HepG2 (cell line): ENCODE measurements around the gene ALG14. TPM values are rescaled to one million over a fixed set of nuclear protein-coding genes. Genes with fewer than 3 reads are reported as not detected.

Experiments used
- EZH2 ChIP-seq: conservative IDR thresholded peaks from 2 replicates; pipeline ENCODE4 v1.6.1; 2012; ENCODE audit warnings: mild to moderate bottlenecking, low read depth, low read length, moderate library complexity
- FOSL2 ChIP-seq: sonication (generic); formaldehyde crosslinking; IDR thresholded peaks from 2 replicates; pipeline ENCODE4 v1.4.0; 2020; ENCODE audit warnings: missing genetic modification reagents
- HOMEZ ChIP-seq: IDR thresholded peaks from 2 replicates; pipeline ENCODE4 v1.6.1; 2016; ENCODE audit warnings: low read depth
- MAF1 ChIP-seq: sonication (generic); formaldehyde crosslinking; IDR thresholded peaks from 2 replicates; pipeline ENCODE4 v1.5.0; 2020; ENCODE audit warnings: missing genetic modification reagents, borderline replicate concordance
- PTBP1 ChIP-seq: fragments of 200-400 bp; formaldehyde crosslinking; IDR thresholded peaks from 2 replicates; pipeline ENCODE4 v1.6.1; 2018; ENCODE audit warnings: low read length, low read depth; ENCODE audit not compliant: poor library complexity, severe bottlenecking
- SRSF9 ChIP-seq: fragments of 200-400 bp; formaldehyde crosslinking; IDR thresholded peaks from 2 replicates; pipeline ENCODE4 v1.6.1; 2018; ENCODE audit warnings: borderline replicate concordance, mild to moderate bottlenecking, low read depth, low read length; ENCODE audit not compliant: insufficient read depth, poor library complexity, severe bottlenecking
- ZFP41 ChIP-seq: sonication (generic); formaldehyde crosslinking; IDR thresholded peaks from 2 replicates; pipeline ENCODE4 v1.4.0; 2020; ENCODE audit warnings: mild to moderate bottlenecking, missing genetic modification reagents, borderline replicate concordance
- ZNF318 ChIP-seq: sonication (generic); formaldehyde crosslinking; IDR thresholded peaks from 2 replicates; pipeline ENCODE4 v1.4.0; 2020; ENCODE audit warnings: mild to moderate bottlenecking, missing genetic modification reagents
- polyA plus RNA-seq, 8 experiments: library from polyadenylated mRNA; depleted of rRNA in 3 of 8; stranded (reverse) in 7 of 8; unstranded in 1 of 8; fragments of >200 nt; fragmentation: Illumina TruSeq in 4 of 8; extraction: Trizol in 4 of 8; gene quantifications; 2 replicates each; pipeline versions ENCODE4 v1.2.1 to v1.2.3, GENCODE V29; 2011 to 2016; ENCODE audit warnings: low read depth in 4 of 8, missing spikeins in 1 of 8, mixed read lengths in 1 of 8; ENCODE audit not compliant: insufficient read depth in 1 of 8
- total RNA-seq, 5 experiments: library from RNA; depleted of rRNA; stranded (reverse); fragments of >200 nt; fragmentation: Illumina TruSeq; extraction: Trizol; gene quantifications; 2 replicates each; pipeline ENCODE4 v1.2.3, GENCODE V29; 2016; ENCODE audit warnings: low read depth in 1 of 5
- TF ChIP-seq, protein P1 (sequence below): sonication (generic); formaldehyde crosslinking; IDR thresholded peaks from 2 replicates; pipeline ENCODE4 v1.9.0; 2021; ENCODE audit warnings: missing genetic modification reagents, borderline replicate concordance
- TF ChIP-seq, protein P2 (sequence below): sonication (generic); formaldehyde crosslinking; IDR thresholded peaks from 2 replicates; pipeline ENCODE4 v1.4.0; 2020; ENCODE audit warnings: missing genetic modification reagents
- TF ChIP-seq, protein P3 (sequence below): IDR thresholded peaks from 2 replicates; pipeline ENCODE4 v1.6.1; 2016; ENCODE audit warnings: control low read depth

ALG14 gene
- total and polyA plus RNA-seq, 2 of the 13 experiments (the other 11 are each of a cell fraction or from before 2014, with no cell fraction given), result 4.5 to 12.7 TPM

DNA sequence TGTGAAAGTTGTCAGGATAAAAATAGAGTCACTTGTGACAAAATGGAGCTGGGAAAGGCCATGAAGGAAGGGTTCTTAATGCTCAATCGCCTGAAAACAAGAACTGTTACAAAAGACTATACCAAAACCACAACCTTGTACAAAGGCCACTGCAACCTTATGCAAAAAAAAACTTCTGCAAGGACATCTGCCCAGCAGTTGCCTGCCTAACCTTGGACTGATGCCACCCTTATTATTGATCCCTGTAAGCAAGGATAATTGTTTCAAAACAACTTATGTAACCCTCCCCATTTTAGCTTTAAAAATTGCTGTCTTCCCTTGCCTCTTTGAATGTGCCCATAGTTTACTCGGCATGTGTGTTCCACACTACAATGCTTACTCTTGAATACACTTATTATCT lies 5.7 kb downstream of the ALG14 start (continued):
- TF ChIP-seq, protein P1, sequence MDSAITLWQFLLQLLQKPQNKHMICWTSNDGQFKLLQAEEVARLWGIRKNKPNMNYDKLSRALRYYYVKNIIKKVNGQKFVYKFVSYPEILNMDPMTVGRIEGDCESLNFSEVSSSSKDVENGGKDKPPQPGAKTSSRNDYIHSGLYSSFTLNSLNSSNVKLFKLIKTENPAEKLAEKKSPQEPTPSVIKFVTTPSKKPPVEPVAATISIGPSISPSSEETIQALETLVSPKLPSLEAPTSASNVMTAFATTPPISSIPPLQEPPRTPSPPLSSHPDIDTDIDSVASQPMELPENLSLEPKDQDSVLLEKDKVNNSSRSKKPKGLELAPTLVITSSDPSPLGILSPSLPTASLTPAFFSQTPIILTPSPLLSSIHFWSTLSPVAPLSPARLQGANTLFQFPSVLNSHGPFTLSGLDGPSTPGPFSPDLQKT, result no peak
- TF ChIP-seq MAF1 (no peak), SRSF9 (no peak), ZNF318 (CRISPR knock-in tag) (no peak), EZH2 (no peak), HOMEZ (CRISPR knock-in tag) (peak; percentile 57; the same call in 1 of the 2 replicates), PTBP1 (no peak), FOSL2 (CRISPR knock-in tag) (peak; percentile 59), ZFP41 (CRISPR knock-in tag) (no peak)
- TF ChIP-seq, protein P2, sequence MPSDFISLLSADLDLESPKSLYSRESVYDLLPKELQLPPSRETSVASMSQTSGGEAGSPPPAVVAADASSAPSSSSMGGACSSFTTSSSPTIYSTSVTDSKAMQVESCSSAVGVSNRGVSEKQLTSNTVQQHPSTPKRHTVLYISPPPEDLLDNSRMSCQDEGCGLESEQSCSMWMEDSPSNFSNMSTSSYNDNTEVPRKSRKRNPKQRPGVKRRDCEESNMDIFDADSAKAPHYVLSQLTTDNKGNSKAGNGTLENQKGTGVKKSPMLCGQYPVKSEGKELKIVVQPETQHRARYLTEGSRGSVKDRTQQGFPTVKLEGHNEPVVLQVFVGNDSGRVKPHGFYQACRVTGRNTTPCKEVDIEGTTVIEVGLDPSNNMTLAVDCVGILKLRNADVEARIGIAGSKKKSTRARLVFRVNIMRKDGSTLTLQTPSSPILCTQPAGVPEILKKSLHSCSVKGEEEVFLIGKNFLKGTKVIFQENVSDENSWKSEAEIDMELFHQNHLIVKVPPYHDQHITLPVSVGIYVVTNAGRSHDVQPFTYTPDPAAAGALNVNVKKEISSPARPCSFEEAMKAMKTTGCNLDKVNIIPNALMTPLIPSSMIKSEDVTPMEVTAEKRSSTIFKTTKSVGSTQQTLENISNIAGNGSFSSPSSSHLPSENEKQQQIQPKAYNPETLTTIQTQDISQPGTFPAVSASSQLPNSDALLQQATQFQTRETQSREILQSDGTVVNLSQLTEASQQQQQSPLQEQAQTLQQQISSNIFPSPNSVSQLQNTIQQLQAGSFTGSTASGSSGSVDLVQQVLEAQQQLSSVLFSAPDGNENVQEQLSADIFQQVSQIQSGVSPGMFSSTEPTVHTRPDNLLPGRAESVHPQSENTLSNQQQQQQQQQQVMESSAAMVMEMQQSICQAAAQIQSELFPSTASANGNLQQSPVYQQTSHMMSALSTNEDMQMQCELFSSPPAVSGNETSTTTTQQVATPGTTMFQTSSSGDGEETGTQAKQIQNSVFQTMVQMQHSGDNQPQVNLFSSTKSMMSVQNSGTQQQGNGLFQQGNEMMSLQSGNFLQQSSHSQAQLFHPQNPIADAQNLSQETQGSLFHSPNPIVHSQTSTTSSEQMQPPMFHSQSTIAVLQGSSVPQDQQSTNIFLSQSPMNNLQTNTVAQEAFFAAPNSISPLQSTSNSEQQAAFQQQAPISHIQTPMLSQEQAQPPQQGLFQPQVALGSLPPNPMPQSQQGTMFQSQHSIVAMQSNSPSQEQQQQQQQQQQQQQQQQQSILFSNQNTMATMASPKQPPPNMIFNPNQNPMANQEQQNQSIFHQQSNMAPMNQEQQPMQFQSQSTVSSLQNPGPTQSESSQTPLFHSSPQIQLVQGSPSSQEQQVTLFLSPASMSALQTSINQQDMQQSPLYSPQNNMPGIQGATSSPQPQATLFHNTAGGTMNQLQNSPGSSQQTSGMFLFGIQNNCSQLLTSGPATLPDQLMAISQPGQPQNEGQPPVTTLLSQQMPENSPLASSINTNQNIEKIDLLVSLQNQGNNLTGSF (CRISPR knock-in tag), result no peak
- TF ChIP-seq, protein P3, sequence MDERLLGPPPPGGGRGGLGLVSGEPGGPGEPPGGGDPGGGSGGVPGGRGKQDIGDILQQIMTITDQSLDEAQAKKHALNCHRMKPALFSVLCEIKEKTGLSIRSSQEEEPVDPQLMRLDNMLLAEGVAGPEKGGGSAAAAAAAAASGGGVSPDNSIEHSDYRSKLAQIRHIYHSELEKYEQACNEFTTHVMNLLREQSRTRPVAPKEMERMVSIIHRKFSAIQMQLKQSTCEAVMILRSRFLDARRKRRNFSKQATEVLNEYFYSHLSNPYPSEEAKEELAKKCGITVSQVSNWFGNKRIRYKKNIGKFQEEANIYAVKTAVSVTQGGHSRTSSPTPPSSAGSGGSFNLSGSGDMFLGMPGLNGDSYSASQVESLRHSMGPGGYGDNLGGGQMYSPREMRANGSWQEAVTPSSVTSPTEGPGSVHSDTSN (CRISPR knock-in tag), result no peak
